GM12892 (cell line): ENCODE data around the gene UBAP2.

Experiments
- DNase-seq: peaks from one replicate; pipeline ENCODE4 v3.0.0; 2011; ENCODE audit not compliant: insufficient read length
- FAIRE-seq: peaks from 2 replicates; lab custom pipeline; 2011; peaks lifted over from hg19 to GRCh38; lab: Jason Lieb, UNC
- POLR2A ChIP-seq: IDR thresholded peaks from 2 replicates; pipeline ENCODE4 v1.6.1; 2011; ENCODE audit warnings: low read depth, low read length, control low read depth
- POLR2AphosphoS5 ChIP-seq: IDR thresholded peaks from 2 replicates; pipeline ENCODE4 v1.6.1; 2011; ENCODE audit warnings: low read depth, low read length, control low read depth
- TAF1 ChIP-seq: IDR thresholded peaks from 2 replicates; pipeline ENCODE4 v1.6.1; 2011; ENCODE audit warnings: low read depth, mild to moderate bottlenecking, control low read depth, low read length, borderline replicate concordance

The UBAP2 gene

DNA sequence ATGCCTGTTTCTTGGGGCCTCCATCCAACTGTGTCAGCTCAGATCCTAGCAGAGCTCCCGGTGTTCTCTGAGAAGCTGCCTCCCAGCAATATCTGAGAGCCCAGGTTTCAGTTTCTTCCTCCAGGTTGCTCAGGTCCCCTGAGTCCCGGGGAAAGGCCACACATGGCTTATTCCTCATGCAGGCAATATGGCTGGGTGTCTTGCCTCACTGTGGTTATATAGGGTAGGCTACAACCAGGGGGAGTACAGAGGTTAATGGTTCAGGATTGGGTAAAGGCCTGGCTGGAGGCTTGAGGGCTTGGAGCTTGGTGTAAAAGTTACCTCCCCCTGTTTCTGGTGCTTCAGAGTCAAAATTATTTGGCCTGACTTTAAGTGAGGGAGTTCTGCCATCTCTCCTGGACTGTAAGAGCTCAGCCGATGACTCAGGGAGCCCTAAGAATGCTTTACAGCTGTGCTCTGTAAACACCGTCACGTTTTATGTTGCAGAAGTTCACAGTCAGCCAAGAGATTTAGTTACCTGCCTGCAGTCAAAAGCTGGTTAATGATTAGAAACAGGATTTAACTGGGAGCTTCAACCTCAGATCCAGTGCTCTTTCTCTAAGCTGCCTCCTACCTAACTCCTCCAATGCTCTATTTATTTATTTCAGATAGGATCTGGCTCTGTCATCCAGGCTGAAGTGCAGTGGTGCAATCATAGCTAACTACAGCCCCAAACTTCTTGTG, 24.3 kb upstream of the UBAP2 start:
- no peak for DNase-seq
- FAIRE-seq, result no peak
- no peak for TF ChIP-seq POLR2AphosphoS5
- TF ChIP-seq POLR2A, result no peak
- TF ChIP-seq TAF1, result no peak

DNA sequence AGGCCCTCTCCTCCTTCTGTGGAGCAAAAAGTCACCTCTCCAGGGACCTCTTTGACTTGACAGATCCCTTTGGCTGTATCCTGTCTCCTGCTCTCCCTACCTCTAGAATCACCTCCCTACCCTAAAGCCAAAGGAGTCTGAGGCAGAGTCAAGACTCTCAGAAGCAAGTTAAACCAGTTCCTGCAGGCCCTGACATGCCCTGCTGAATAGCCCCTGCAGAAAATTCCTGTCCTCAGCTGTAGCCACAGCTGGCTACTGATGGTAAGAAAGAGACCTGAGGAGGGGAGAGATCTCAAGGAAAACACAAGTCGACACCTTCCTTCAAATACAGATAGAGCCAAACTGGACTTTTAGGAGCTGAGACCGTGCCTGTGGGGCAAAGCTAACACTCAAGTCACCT, 23.7 kb upstream of the UBAP2 start:
- DNase-seq (no peak), FAIRE-seq (no peak)
- TF ChIP-seq POLR2AphosphoS5 (no peak), TAF1 (no peak), POLR2A (no peak)

DNA sequence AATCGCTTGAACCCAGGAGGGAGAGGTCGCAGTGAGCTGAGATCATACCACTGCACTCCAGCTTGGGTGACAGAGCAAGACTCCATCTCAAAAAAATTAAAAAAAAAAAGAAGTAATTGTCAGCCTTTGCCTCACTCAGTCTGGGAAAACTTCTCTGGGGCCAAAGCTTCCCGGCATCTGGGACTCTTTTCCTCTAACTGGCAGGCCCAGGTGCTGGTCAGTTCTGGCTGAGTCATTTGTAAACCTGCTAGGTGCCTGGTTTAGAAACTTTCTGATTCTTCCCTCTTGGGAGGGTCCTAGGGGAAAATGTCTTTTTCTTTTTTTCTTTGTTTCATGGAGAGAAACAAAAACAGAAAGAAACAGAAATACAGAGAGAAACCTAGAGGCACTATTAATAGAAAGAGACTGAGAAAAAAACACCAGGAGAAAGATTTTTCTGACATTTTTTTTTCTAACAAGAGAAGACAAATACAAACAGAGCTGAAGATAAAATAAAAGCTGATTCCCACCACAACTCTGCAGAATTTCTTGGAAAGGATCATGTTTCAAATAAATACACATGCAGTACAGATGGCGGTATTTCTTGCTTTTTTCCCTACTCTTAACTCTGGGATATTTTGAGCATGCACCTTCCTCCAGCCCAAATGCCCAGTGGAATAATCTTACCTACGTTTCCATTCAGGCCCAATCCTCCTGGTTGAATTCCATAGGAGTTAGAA, 22.1 kb upstream of the UBAP2 start:
- DNase-seq, result no peak
- TF ChIP-seq POLR2AphosphoS5, result no peak
- no peak for FAIRE-seq

DNA sequence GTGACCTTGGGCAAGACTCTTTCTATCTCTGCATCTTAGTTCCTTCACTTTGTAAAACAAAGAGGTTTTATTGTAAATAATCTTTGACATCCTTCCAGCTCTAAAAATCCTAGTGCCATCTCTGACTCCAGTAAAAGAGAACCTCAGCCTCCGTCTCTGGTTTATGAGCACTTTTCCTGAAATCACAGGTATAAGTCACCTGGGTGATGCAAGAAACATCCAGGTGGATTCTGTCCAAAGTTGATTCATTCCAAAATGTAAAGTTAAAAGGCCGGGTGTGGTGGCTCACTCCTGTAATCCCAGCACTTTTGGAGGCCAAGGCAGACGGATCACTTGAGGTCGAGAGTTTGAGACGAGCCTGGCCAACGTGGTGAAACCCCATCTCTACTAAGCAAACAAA, 21.1 kb upstream of the UBAP2 start:
- DNase-seq (no peak), FAIRE-seq (no peak)
- TF ChIP-seq TAF1, result no peak
- no peak for TF ChIP-seq POLR2A
- TF ChIP-seq POLR2AphosphoS5, result no peak

DNA sequence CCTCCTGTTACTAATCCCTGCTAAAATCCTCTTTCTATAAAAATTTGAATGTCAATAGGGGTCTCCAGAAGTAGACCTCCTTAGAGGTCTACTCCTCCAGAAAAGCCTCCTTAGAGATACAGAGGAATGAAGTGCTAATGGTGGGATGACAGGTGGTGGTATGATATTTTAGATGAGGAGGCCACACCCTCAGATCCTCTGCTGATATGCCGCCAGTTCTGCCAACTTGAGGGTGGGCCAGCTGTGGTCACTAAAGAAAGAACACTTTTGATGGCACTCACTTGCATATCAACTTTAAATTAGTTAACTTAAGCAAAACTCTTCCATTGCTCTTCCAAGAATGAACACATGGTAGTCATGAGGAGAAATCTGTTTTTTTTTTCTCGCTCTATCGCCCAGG, 16.9 kb upstream of the UBAP2 start:
- DNase-seq (no peak), FAIRE-seq (no peak)
- TF ChIP-seq POLR2AphosphoS5, result no peak
- TF ChIP-seq TAF1, result no peak
- TF ChIP-seq POLR2A, result no peak

DNA sequence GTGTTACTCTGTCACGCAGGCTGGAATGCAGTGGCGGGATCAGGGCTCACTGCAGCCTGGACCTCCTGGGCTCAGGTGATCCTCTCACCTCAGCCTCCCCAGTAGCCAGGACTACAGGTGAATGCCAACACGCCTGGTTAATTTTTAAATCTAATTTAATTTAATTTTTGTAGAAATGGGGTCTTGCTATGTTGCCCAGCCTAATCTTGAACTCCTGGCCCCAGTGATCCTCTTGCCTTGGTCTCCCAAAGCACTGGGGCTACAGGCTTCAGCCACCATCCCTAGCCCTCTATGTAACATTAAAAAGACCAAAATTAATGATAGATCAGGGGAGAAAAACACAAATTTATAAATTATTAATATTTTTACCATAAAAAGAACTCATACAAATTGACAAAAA, 11.3 kb upstream of the UBAP2 start:
- TF ChIP-seq POLR2A (no peak), TAF1 (no peak), POLR2AphosphoS5 (no peak)
- no peak for FAIRE-seq
- DNase-seq, result no peak

DNA sequence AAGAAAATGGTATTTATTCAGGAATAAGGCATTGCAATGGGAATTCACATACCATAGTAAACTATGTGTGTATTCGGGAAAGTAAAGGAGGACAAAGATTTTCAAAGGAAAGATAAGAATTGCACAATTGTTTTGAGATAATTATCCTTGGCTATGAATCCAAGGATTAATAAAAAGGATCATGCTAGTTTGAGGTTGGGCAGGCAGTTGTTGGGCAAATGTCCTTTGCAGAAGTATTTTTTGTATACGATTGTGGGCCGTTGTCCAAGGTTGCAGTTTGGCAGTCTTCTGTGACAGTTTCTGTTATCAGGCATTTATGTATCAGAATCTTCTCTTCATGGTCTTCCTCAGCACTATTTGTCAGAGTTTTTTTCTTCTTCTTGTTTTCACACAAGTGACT, 10.6 kb upstream of the UBAP2 start:
- FAIRE-seq (no peak), DNase-seq (no peak)

DNA sequence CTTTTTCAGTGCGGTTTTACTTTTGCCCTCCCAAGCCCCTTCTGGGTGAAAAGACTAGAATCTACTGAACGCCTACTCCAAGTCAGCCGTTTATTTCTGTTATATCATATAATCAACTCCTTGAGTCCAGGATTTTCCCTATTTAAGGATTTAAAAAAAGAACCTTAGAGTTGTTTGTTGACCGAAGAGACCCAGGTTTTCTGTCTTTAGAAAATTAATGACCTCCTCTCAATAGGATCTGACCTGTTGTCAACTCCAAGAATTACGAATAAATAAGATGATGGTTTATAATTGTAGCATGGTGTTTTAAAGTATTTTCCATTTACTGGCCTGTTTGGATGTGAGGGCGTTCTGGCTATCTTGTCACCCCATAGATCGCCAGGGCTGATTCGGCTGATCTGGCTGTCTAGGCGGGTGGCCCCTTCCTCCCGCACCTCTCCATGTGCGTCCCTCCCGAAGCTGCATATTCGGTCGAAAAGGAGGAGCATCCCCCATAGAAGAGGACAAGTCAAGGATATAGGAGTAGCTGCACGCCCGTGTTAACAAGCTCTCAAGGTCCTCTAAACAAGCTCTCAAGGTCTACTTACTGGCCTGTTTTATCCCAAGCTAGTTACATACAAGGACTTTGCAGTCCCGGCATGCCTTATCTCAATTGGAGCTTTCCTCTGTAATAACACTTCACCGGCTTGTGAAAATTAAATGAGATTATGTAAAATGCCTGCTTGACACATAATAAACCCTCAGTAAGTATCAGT, 1.1 kb upstream of the UBAP2 start:
- DNase-seq, result no peak
- no peak for FAIRE-seq
- TF ChIP-seq POLR2AphosphoS5 (no peak), POLR2A (no peak), TAF1 (no peak)

More for the DNA sequence above, 10.6 kb upstream of the UBAP2 start:
- no peak for TF ChIP-seq POLR2A
- TF ChIP-seq TAF1, result no peak
- TF ChIP-seq POLR2AphosphoS5, result no peak

DNA sequence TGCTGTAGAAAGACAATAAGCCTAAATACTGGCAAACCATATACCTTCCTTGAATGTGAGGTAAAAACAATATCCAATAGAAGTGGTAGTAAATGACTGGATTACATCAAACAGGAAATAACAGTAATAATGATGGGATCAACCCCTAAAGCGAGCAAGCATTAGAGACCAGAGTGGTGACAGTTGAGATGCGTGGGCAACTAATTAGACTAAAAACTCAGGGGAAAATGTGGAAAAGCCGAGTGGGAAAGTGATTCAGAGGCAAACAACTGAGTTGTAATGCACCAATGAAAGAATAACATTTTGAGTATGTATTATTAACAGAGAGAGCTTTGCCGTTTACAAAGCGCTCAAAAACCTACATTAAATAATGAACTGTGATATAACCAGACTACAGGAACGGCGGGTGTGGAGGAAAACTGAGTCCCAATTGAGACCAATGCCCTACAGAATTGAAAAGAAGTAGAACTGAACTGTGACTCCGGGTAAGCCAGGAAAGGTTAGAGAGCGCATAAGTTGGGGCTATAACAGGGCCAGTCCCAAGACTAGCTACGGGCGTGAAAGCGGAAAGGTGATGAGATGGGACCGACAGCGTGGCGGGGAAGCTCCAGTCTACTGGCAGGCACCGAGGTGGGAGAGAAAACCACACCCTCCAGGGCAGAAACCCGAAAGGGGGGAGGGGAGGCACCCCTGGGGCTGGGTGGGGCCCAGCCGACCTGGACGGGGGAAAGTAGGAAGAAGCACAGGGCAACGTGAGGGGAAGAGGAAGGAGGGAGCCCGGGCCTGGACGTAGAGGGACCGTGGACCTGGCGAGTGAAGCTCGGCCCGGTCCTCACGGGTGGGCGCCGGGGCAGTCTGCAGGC, 592 bp downstream of the UBAP2 start:
- DNase-seq (peak; percentile 50), FAIRE-seq (peak; percentile 21)
- TF ChIP-seq TAF1 (no peak), POLR2A (no peak), POLR2AphosphoS5 (no peak)

DNA sequence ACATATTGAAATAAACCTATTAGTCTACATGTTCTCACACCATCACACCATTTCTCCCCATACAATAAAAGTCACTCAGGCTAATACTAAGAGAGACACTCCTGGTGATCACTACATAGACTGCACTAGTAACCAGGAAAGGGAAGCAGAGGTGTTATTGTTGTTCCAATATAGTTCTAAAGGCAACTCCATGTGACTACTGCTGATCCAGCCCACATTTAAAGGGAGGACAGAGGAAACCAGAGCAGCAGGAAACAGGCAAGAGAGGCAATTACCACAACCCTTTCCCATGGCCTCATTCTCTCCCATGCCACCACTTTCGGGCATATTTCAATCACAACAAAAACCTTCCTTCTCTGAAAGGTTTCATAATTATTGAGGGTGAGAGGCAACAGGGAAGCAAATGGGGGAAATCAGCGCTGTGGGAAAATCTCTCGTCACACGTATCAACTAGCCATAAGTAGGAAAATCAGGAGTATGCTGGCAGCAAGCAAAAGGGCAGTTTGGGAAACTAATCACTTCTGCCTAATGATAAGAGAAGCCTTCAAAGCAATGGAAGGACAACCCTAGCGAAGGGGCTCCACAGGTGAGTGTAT, 1.8 kb downstream of the UBAP2 start:
- TF ChIP-seq POLR2AphosphoS5 (no peak), POLR2A (no peak), TAF1 (no peak)
- DNase-seq (no peak), FAIRE-seq (no peak)
